ENCODE results near the gene KANK4.

Gene KANK4

GRCh38 chr1:62229468-62229867 is 89.8 kb downstream of the KANK4 start:
- no peak for DNase-seq (ENCODE audit: low spot score)
- in situ Hi-C loops (cut with MboI; ENCODE audit: low sequenced_read_pairs, unreplicated experiment) = no loop called here
- TF ChIP-seq, protein P1, sequence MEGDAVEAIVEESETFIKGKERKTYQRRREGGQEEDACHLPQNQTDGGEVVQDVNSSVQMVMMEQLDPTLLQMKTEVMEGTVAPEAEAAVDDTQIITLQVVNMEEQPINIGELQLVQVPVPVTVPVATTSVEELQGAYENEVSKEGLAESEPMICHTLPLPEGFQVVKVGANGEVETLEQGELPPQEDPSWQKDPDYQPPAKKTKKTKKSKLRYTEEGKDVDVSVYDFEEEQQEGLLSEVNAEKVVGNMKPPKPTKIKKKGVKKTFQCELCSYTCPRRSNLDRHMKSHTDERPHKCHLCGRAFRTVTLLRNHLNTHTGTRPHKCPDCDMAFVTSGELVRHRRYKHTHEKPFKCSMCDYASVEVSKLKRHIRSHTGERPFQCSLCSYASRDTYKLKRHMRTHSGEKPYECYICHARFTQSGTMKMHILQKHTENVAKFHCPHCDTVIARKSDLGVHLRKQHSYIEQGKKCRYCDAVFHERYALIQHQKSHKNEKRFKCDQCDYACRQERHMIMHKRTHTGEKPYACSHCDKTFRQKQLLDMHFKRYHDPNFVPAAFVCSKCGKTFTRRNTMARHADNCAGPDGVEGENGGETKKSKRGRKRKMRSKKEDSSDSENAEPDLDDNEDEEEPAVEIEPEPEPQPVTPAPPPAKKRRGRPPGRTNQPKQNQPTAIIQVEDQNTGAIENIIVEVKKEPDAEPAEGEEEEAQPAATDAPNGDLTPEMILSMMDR (IDR thresholded peaks at IDR 0.05; ENCODE audit: borderline replicate concordance, control extremely low read depth, extremely low read depth, insufficient read depth, missing control alignments) = no peak

GRCh38 chr1:62228883-62229187 is 90.4 kb downstream of the KANK4 start:
- no peak for DNase-seq (ENCODE audit: low spot score)
- TF ChIP-seq, protein P1 (IDR thresholded peaks at IDR 0.05; ENCODE audit: borderline replicate concordance, control extremely low read depth, extremely low read depth, insufficient read depth, missing control alignments) = no peak
- in situ Hi-C loops (cut with MboI; ENCODE audit: low sequenced_read_pairs, unreplicated experiment) = no loop called here

- in situ Hi-C loops (cut with MboI; ENCODE audit: low sequenced_read_pairs, unreplicated experiment) = no loop called here
- DNase-seq (ENCODE audit: low spot score) = no peak
- TF ChIP-seq, protein P1 (IDR thresholded peaks at IDR 0.05; ENCODE audit: borderline replicate concordance, control extremely low read depth, extremely low read depth, insufficient read depth, missing control alignments) = no peak
These were observed 90.9 kb downstream of the KANK4 start for GRCh38 chr1:62228136-62228882.

- DNase-seq (ENCODE audit: low spot score) = no peak
- in situ Hi-C loops (cut with MboI; ENCODE audit: low sequenced_read_pairs, unreplicated experiment) = no loop called here
- TF ChIP-seq, protein P1 (IDR thresholded peaks at IDR 0.05; ENCODE audit: borderline replicate concordance, control extremely low read depth, extremely low read depth, insufficient read depth, missing control alignments) = no peak
These were observed 91.7 kb downstream of the KANK4 start for GRCh38 chr1:62227496-62227895.

GRCh38 chr1:62224182-62224581 is 95.1 kb downstream of the KANK4 start:
- in situ Hi-C loops (cut with MboI; ENCODE audit: low sequenced_read_pairs, unreplicated experiment) = no loop called here
- no peak for DNase-seq (ENCODE audit: low spot score)
- TF ChIP-seq, protein P1 (IDR thresholded peaks at IDR 0.05; ENCODE audit: borderline replicate concordance, control extremely low read depth, extremely low read depth, insufficient read depth, missing control alignments) = no peak

DNA sequence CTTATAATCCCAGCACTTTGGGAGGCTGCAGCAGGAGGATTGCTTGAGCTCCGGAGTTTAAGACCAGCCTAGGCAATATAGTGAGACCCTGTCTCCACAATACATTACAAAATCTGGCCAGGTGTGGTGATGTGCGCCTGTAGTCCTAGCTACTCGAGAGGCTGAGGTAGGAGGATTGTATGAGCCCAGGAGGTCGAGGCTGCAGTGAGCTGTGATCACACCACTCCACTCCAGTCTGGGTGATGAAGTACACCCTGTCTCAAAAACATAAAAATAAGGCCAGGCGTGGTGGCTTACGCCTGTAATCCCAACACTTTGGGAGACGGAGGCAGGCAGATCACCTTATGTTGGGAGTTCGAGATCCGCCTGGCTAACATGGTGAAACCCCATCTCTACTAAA is 96.9 kb downstream of the KANK4 start:
- in situ Hi-C loops (cut with MboI; ENCODE audit: low sequenced_read_pairs, unreplicated experiment) = no loop called here
- TF ChIP-seq, protein P1 (IDR thresholded peaks at IDR 0.05; ENCODE audit: borderline replicate concordance, control extremely low read depth, extremely low read depth, insufficient read depth, missing control alignments) = no peak
- DNase-seq (ENCODE audit: low spot score) = no peak

All from GM13976 (cell line).